ENCODE results near the gene SSR4.

SSR4 gene

DNA sequence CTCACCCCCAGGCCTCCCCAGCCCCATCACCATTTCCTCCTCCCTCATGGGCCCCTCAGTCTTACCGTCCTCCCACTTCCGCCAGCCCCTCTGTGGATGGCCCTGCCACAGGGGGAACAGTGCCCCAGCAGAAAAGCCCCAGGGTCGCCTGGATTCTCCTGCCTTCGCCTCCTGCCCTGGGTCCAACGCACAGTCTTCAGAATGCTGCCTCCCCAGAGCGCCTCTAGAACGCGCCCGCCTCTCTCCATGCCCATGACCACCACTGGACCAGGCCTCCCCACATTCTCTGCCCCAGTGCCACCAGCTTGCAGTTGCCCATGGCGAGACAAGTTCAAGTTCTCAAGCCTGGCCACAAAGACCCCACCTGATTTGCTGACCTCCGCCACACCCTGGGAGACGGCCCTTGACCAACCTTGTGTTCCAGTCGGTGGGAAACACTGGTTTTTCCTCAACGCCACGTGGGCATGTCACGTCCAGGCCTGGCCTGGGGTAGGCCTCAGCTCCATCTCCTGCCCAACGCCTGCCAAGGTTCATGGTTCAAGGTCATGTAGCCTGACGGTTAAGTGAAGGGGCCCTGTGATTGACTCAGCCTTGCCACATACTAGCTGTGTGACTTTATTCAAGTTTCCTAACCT, 31.1 kb upstream of the SSR4 start:
- Histone ChIP-seq H3K4me3 (replicated peaks; ENCODE audit: insufficient read depth, low read length) (no peak overlapping the region), H3K27me3 (ENCODE audit: insufficient read depth, poor library complexity, severe bottlenecking) (no peaks in the 10 kb centered on the region), H3K27ac (replicated peaks) (no peak overlapping the region)
- DNase-seq (ENCODE audit: low read depth in 1 of 2, low spot score in 1 of 2): no peak
- TF ChIP-seq GABPA (IDR thresholded peaks at IDR 0.05; ENCODE audit: low read depth): no peak
- no peak for TF ChIP-seq SPI1 (IDR thresholded peaks at IDR 0.05; ENCODE audit: borderline replicate concordance, low read depth)
- TF ChIP-seq, protein P1, sequence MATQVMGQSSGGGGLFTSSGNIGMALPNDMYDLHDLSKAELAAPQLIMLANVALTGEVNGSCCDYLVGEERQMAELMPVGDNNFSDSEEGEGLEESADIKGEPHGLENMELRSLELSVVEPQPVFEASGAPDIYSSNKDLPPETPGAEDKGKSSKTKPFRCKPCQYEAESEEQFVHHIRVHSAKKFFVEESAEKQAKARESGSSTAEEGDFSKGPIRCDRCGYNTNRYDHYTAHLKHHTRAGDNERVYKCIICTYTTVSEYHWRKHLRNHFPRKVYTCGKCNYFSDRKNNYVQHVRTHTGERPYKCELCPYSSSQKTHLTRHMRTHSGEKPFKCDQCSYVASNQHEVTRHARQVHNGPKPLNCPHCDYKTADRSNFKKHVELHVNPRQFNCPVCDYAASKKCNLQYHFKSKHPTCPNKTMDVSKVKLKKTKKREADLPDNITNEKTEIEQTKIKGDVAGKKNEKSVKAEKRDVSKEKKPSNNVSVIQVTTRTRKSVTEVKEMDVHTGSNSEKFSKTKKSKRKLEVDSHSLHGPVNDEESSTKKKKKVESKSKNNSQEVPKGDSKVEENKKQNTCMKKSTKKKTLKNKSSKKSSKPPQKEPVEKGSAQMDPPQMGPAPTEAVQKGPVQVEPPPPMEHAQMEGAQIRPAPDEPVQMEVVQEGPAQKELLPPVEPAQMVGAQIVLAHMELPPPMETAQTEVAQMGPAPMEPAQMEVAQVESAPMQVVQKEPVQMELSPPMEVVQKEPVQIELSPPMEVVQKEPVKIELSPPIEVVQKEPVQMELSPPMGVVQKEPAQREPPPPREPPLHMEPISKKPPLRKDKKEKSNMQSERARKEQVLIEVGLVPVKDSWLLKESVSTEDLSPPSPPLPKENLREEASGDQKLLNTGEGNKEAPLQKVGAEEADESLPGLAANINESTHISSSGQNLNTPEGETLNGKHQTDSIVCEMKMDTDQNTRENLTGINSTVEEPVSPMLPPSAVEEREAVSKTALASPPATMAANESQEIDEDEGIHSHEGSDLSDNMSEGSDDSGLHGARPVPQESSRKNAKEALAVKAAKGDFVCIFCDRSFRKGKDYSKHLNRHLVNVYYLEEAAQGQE (IDR thresholded peaks at IDR 0.05; ENCODE audit: insufficient replicate concordance, low read depth): no peak
- TF ChIP-seq, protein P2, sequence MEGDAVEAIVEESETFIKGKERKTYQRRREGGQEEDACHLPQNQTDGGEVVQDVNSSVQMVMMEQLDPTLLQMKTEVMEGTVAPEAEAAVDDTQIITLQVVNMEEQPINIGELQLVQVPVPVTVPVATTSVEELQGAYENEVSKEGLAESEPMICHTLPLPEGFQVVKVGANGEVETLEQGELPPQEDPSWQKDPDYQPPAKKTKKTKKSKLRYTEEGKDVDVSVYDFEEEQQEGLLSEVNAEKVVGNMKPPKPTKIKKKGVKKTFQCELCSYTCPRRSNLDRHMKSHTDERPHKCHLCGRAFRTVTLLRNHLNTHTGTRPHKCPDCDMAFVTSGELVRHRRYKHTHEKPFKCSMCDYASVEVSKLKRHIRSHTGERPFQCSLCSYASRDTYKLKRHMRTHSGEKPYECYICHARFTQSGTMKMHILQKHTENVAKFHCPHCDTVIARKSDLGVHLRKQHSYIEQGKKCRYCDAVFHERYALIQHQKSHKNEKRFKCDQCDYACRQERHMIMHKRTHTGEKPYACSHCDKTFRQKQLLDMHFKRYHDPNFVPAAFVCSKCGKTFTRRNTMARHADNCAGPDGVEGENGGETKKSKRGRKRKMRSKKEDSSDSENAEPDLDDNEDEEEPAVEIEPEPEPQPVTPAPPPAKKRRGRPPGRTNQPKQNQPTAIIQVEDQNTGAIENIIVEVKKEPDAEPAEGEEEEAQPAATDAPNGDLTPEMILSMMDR (IDR thresholded peaks at IDR 0.05; ENCODE audit: insufficient read depth, low read length): no peak
- TF ChIP-seq POLR2AphosphoS5 (IDR thresholded peaks at IDR 0.05; ENCODE audit: low read depth): no peak

DNA sequence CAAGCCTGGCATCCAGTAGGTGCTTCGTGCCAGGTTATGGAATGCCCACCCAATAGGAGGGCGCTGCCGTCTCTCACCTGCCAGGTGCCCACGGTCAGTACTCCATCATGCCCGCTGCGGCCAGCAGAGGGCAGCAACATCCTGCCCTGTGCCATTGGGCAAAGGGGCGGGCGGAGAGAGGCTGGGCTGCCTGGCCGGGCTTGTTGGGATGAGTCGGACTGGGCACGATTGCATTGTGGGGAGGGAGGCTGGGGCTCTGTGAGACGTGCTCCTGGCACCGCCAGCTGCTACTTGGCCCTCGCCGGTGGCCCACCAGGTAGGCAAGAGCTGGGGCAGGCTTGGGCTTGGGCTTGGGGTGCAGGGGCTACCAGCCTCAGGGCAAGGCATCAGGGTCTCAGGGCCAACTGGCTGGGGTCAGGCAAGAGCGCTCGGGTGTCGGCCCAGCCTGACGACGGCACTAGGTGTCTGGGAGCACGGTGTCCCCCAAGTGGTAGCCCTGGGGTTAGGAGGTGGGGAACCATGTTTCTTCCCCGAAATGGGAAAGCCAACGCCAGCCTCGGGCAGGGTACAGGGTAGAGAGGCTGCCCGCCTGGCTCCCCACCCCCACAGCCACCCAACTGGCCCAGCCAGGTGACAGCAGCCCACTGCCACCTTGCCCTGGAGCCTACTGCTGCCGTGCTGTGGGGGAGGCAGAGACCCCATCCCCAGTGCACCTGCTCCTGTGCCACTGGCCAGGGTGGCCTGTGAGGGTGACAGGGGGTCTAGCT, 30.3 kb upstream of the SSR4 start, which contains the start of gene PLXNB3:
Gene PLXNB3, plus strand, starts transcription at position 261 of the 767 bp plus-strand sequence. CDS start 1,287 bp downstream, outside the sequence.
- TF ChIP-seq, protein P2 (IDR thresholded peaks at IDR 0.05; ENCODE audit: insufficient read depth, low read length): peak; percentile 49
- TF ChIP-seq SPI1 (IDR thresholded peaks at IDR 0.05; ENCODE audit: borderline replicate concordance, low read depth): no peak
- peak; percentile 29 to 77 for DNase-seq (ENCODE audit: low read depth in 1 of 2, low spot score in 1 of 2)
- H3K4me3 ChIP-seq (replicated peaks; ENCODE audit: insufficient read depth, low read length): no peak within 1 kb of the TSS

DNA sequence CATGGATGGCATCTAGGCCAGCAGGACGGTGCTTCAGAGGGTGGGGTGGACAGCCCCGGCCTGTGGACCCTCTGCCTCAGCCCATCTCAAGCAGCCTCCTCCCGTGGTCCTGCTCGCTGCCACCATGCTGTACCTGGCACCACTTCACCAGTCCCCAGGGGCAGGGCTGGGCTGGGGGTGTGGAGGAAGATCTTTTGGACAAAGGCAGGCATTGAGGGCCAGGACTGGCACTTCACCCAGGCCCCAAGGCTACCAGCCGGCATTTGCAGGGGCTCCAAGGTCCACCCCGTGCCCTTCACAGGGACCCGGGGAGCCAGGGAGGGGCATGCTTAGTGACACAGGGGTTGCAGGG, 29.7 kb upstream of the SSR4 start:
- Histone ChIP-seq H3K27me3 (ENCODE audit: insufficient read depth, poor library complexity, severe bottlenecking) (no peaks in the 10 kb centered on the region), H3K4me3 (replicated peaks; ENCODE audit: insufficient read depth, low read length) (no peak overlapping the region), H3K27ac (replicated peaks) (no peak overlapping the region)
- no peak for TF ChIP-seq GABPA (IDR thresholded peaks at IDR 0.05; ENCODE audit: low read depth)
- TF ChIP-seq, protein P2 (IDR thresholded peaks at IDR 0.05; ENCODE audit: insufficient read depth, low read length): no peak
- TF ChIP-seq, protein P1 (IDR thresholded peaks at IDR 0.05; ENCODE audit: insufficient replicate concordance, low read depth): no peak
- TF ChIP-seq POLR2AphosphoS5 (IDR thresholded peaks at IDR 0.05; ENCODE audit: low read depth): no peak
- no peak for TF ChIP-seq SPI1 (IDR thresholded peaks at IDR 0.05; ENCODE audit: borderline replicate concordance, low read depth)
- DNase-seq (ENCODE audit: low read depth in 1 of 2, low spot score in 1 of 2): no peak

More for the DNA sequence above, 30.3 kb upstream of the SSR4 start, which contains the start of gene PLXNB3:
- Histone ChIP-seq H3K27ac (replicated peaks) (no peak within 1 kb of the TSS), H3K27me3 (ENCODE audit: insufficient read depth, poor library complexity, severe bottlenecking) (no peaks in the 10 kb centered on the region)
